ENCODE data around the gene DBF4.
"Not testable (repeated sequence)": the region's sequence is repeated elsewhere in the genome, so short reads cannot be mapped to it uniquely, and the experiment has no call there.

DNA sequence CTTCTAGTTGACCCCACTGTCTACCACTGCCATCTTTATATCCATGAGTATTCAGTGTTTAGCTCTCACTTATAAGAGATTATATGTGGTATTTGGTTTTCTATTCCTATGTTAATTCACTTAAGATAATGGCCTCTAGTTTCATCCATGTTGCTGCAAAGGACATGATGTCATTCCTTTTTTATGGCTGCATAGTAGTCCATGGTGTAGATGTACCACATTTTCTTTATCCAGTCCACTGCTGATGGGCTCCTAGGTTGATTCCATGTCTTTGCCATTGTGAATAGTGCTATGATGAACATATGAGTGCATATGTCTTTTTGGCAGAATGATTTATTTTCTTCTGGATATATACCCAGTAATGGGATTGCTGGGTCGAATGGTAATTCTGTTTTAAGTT is 47.9 kb upstream of the DBF4 start:
- TF ChIP-seq ZBTB33 (CRISPR knock-in tag; IDR thresholded peaks at IDR 0.05); KAT7 (CRISPR knock-in tag; IDR thresholded peaks at IDR 0.05; ENCODE audit: borderline replicate concordance); ZNF343 (CRISPR knock-in tag; IDR thresholded peaks at IDR 0.05): not testable (repeated sequence)
